ENCODE measurements around the gene PROX1. TPM values are rescaled to one million over a fixed set of nuclear protein-coding genes. Genes with fewer than 3 reads are reported as not detected.

The PROX1 gene
- total RNA-seq, 2 experiments from 2014 or later: 0.10 to 0.12 TPM

GRCh38 chr1:213968146-213968825, 19.5 kb upstream of the PROX1 start:
- CTCF ChIA-PET: no interaction called here
- Mint-ChIP-seq H3K9me3 (no peaks in the 10 kb centered on the region), H3K27ac (no peak overlapping the region), H3K27me3 (ENCODE audit: low read depth) (peaks cover 25% of the 10 kb centered on the region), H3K4me3 (no peak overlapping the region), H3K4me1 (ENCODE audit: low read depth) (no peaks in the 10 kb centered on the region), H3K36me3 (ENCODE audit: low read depth) (no peaks in the 10 kb centered on the region)
- intact Hi-C loops (cut with micrococcal nuclease): no loop called here
- no peak for DNase-seq

DNA sequence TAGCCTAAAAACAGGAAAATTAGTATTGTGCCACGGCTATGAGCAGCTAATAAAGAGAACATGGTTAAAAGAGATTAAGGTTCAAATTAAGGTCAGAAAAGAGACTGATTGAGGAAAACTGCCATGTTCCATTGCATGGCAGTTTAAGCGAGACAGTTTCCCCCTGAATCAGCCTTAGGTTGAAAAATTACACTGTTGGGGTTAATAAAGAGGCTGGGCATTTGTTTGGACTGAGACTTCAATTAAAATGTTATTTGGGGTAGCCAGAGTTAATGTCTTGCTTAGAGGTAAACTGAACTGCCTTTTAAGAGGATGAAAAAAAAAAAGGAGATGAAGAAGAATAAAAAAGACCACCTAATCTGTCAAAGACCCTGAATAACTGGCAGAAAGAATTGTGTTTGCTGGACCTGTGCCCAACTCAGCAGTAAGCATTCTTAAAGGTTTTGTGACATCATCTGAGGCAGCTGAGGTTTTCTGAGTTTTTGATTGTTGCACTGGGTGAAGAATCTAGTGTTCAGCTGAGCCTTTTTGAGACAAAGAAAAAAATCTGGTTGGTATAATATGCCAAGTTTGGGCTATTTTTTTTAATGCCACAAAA, 17.7 kb upstream of the PROX1 start:
- Mint-ChIP-seq H3K27ac (no peak overlapping the region), H3K36me3 (ENCODE audit: low read depth) (no peaks in the 10 kb centered on the region), H3K4me1 (ENCODE audit: low read depth) (no peaks in the 10 kb centered on the region), H3K27me3 (ENCODE audit: low read depth) (peaks cover 25% of the 10 kb centered on the region), H3K9me3 (no peaks in the 10 kb centered on the region), H3K4me3 (no peak overlapping the region)
- no peak for DNase-seq
- CTCF ChIA-PET: no interaction called here
- intact Hi-C loops (cut with micrococcal nuclease): no loop called here

- H3K4me3 Mint-ChIP-seq: no peak overlapping the region
- H3K27ac Mint-ChIP-seq: no peak overlapping the region
- no peaks in the 10 kb centered on the region for H3K9me3 Mint-ChIP-seq
- no peaks in the 10 kb centered on the region for H3K36me3 Mint-ChIP-seq (ENCODE audit: low read depth)
- H3K27me3 Mint-ChIP-seq (ENCODE audit: low read depth): peaks cover 30% of the 10 kb centered on the region
- intact Hi-C loops (cut with micrococcal nuclease): no loop called here
- no peaks in the 10 kb centered on the region for H3K4me1 Mint-ChIP-seq (ENCODE audit: low read depth)
- DNase-seq: no peak
- CTCF ChIA-PET: no interaction called here
These were observed 15.6 kb upstream of the PROX1 start for GRCh38 chr1:213972141-213972540.

GRCh38 chr1:213973129-213973528, 14.6 kb upstream of the PROX1 start:
- CTCF ChIA-PET: no interaction called here
- intact Hi-C loops (cut with micrococcal nuclease): no loop called here
- H3K27ac Mint-ChIP-seq: no peak overlapping the region

GRCh38 chr1:213976665-213977485, 10.9 kb upstream of the PROX1 start:
- H3K4me3 Mint-ChIP-seq: no peak overlapping the region
- no peak overlapping the region for H3K27ac Mint-ChIP-seq
- CTCF ChIA-PET: interaction anchor here (0.7 kb wide), 1 partner anchor 499 kb away, joined by 3 read pairs; no protein-coding TSS in a partner anchor
- H3K27me3 Mint-ChIP-seq (ENCODE audit: low read depth): peaks cover 50% of the 10 kb centered on the region
- peaks cover 14% of the 10 kb centered on the region for H3K4me1 Mint-ChIP-seq (ENCODE audit: low read depth)
- no peak for DNase-seq
- intact Hi-C loops (cut with micrococcal nuclease): no loop called here
- H3K36me3 Mint-ChIP-seq (ENCODE audit: low read depth): peaks cover 3% of the 10 kb centered on the region
- H3K9me3 Mint-ChIP-seq: no peaks in the 10 kb centered on the region

More at GRCh38 chr1:213973129-213973528, 14.6 kb upstream of the PROX1 start:
- Mint-ChIP-seq H3K4me1 (ENCODE audit: low read depth) (peaks cover under 1% of the 10 kb centered on the region), H3K36me3 (ENCODE audit: low read depth) (no peaks in the 10 kb centered on the region), H3K27me3 (ENCODE audit: low read depth) (peaks cover 35% of the 10 kb centered on the region), H3K9me3 (no peaks in the 10 kb centered on the region), H3K4me3 (no peak overlapping the region)
- DNase-seq: no peak

GRCh38 chr1:213977486-213977842, 10.3 kb upstream of the PROX1 start:
- H3K27me3 Mint-ChIP-seq (ENCODE audit: low read depth): peaks cover 56% of the 10 kb centered on the region
- peaks cover 3% of the 10 kb centered on the region for H3K36me3 Mint-ChIP-seq (ENCODE audit: low read depth)
- CTCF ChIA-PET: interaction anchor here (0.7 kb wide), 1 partner anchor 500 kb away, joined by 3 read pairs; no protein-coding TSS in a partner anchor

DNA sequence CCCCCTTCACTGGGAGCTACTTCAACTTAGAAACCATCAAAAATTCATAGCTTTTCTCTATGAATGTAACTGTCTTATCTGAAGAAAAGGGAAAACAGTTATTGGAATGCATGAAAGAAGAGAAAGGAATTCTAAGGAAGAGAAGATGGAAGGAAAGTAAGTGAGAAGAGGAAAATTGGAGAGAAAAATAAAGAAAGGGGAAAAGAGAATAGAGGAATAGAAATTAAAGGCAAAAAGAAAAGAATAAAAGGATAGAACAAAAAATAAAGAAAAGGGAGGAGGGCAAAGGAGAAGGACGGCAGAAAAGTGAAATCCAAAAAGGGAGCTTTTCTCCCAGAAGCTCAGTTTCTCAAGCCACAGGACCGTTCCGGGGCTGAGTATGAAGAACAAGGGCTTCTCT, 9.9 kb upstream of the PROX1 start:
- H3K27ac Mint-ChIP-seq: no peak overlapping the region
- peaks cover 3% of the 10 kb centered on the region for H3K36me3 Mint-ChIP-seq (ENCODE audit: low read depth)
- H3K27me3 Mint-ChIP-seq (ENCODE audit: low read depth): peaks cover 56% of the 10 kb centered on the region
- CTCF ChIA-PET: interaction anchor here (0.7 kb wide), 1 partner anchor 500 kb away, joined by 3 read pairs; no protein-coding TSS in a partner anchor
- DNase-seq: no peak
- no peaks in the 10 kb centered on the region for H3K9me3 Mint-ChIP-seq
- H3K4me3 Mint-ChIP-seq: no peak overlapping the region
- peaks cover 20% of the 10 kb centered on the region for H3K4me1 Mint-ChIP-seq (ENCODE audit: low read depth)
- intact Hi-C loops (cut with micrococcal nuclease): no loop called here

More at GRCh38 chr1:213977486-213977842, 10.3 kb upstream of the PROX1 start:
- H3K27ac Mint-ChIP-seq: no peak overlapping the region
- DNase-seq: no peak
- no peaks in the 10 kb centered on the region for H3K9me3 Mint-ChIP-seq
- H3K4me1 Mint-ChIP-seq (ENCODE audit: low read depth): peaks cover 20% of the 10 kb centered on the region
- H3K4me3 Mint-ChIP-seq: no peak overlapping the region
- intact Hi-C loops (cut with micrococcal nuclease): no loop called here

DNA sequence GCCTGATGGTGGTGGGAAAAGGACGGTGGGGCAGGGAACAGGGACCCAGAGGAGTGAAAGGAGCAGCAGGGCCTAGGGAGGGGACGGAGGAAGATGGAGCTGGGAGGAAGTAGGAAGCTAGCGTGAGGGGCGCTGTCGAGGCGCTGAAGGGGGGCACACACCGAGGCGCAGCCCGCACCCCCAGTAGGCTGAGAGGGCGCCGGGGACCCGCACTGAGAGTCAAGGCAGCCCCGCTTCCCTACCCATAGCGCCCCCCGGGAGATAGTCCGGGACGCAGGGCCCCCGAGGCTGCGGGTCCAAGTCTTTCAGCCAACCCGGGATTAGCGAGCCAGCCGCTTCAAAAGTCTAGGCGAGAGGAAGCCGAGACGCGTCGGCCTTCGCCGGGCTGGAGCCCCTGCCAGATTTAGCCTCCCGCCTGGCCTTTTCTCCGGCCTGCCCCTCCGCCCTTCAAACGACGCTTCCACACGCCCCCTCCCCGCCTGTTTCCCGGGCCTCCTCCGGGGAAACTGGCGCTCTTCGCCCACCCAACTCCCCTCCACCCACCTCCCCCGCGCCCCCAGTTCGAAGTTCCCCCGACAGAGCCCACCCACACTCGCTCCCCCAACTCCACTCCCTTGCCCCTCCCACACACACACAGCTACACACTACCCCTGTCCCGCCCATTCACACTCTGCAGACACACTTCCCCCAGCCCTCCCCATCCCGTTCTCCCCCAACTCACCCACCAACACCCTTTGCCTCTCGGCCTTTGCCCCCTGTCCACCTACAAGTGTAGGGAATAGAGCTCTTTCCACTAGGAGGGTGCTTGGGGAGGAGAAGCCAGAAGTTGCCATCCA, 7.8 kb upstream of the PROX1 start:
- intact Hi-C loops (cut with micrococcal nuclease): loop anchor here (10.0 kb wide), 2 partner anchors 305 to 355 kb away; partner anchors contain the start of gene SMYD2

GRCh38 chr1:213980906-213981305, 6.9 kb upstream of the PROX1 start:
- H3K36me3 Mint-ChIP-seq (ENCODE audit: low read depth): peaks cover 3% of the 10 kb centered on the region
- H3K27ac Mint-ChIP-seq: no peak overlapping the region
- intact Hi-C loops (cut with micrococcal nuclease): loop anchor here (10.0 kb wide), 2 partner anchors 304 to 354 kb away; partner anchors contain the start of gene SMYD2
- peaks cover 36% of the 10 kb centered on the region for H3K4me1 Mint-ChIP-seq (ENCODE audit: low read depth)
- CTCF ChIA-PET: no interaction called here
- no peaks in the 10 kb centered on the region for H3K9me3 Mint-ChIP-seq
- no peak overlapping the region for H3K4me3 Mint-ChIP-seq
- no peak for DNase-seq
- H3K27me3 Mint-ChIP-seq (ENCODE audit: low read depth): peaks cover 74% of the 10 kb centered on the region

More for the DNA sequence above, 7.8 kb upstream of the PROX1 start:
- Mint-ChIP-seq H3K4me3 (no peak overlapping the region), H3K36me3 (ENCODE audit: low read depth) (peaks cover 3% of the 10 kb centered on the region), H3K9me3 (no peaks in the 10 kb centered on the region), H3K4me1 (ENCODE audit: low read depth) (peaks cover 31% of the 10 kb centered on the region), H3K27ac (no peak overlapping the region), H3K27me3 (ENCODE audit: low read depth) (peaks cover 74% of the 10 kb centered on the region)
- no peak for DNase-seq
- CTCF ChIA-PET: no interaction called here

DNA sequence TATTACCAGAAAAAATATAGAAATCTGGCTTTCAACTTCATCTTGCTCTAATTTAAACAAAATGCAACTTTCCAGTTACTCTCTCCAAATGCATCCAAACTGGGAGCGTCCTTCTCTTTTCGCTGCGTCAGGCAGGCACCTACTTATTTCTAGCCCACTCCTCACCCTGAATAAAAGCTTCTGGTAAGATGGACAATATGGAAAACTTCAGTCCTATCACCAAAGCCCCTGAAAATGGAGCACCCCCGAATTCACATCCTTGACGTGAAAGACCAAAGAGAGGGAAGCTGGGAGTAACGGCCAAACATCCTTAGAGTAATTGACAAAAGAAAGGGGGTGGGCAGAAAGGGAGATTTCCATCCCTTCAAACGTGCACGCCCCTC, 5.5 kb upstream of the PROX1 start:
- Mint-ChIP-seq H3K36me3 (ENCODE audit: low read depth) (peaks cover 3% of the 10 kb centered on the region), H3K4me1 (ENCODE audit: low read depth) (peaks cover 48% of the 10 kb centered on the region), H3K4me3 (peak overlapping the region; percentile 5), H3K27ac (no peak overlapping the region), H3K9me3 (no peaks in the 10 kb centered on the region), H3K27me3 (ENCODE audit: low read depth) (peaks cover 79% of the 10 kb centered on the region)
- intact Hi-C loops (cut with micrococcal nuclease): loop anchor here (10.0 kb wide), 2 partner anchors 303 to 353 kb away; partner anchors contain the start of gene SMYD2
- no peak for DNase-seq
- CTCF ChIA-PET: no interaction called here

DNA sequence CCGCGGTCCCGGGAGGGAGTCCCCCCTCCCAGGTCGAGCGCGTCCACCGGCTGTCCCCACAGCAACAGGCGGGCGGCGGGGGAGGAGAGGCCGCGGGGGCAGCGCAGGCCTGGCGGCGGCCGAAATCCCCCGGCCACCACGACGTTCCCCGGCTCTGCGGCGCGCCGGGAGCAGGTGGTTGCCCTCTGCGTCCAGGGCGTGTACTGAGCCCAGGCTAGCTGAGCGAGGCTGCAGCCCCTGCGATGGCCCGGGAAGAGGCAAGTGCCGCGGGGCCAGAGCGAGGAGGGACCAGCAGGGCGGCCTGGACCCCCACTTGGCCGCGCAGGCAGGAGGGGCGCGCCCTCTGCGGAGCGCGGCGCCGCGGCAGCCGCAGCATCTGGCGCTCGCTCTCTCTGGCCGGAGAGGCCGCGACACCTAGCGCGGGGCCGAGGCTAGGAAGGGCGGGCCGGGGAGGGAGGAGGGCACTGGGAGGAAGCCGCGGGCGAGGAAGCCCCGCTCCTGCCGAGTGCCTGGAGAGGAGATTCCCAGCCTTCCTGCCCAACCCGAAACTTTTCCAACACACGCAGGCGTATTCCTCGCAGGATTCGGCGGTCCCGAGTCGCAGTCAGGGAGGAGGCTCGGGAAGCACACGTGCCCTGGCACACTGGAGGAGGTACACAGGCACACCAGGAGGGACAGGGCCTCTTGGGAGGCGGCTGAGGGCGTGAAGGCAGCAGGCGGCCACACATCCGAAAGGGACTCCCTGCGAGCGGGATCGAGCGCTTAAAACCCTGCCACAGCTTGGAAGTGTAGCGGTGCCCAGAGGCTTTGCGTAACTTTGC, 4.9 kb upstream of the PROX1 start:
- no peak overlapping the region for H3K27ac Mint-ChIP-seq
- H3K4me1 Mint-ChIP-seq (ENCODE audit: low read depth): peaks cover 51% of the 10 kb centered on the region
- peaks cover 3% of the 10 kb centered on the region for H3K36me3 Mint-ChIP-seq (ENCODE audit: low read depth)
- H3K4me3 Mint-ChIP-seq: peak overlapping the region; percentile 24
- no peaks in the 10 kb centered on the region for H3K9me3 Mint-ChIP-seq
- peaks cover 78% of the 10 kb centered on the region for H3K27me3 Mint-ChIP-seq (ENCODE audit: low read depth)
- DNase-seq: no peak
- intact Hi-C loops (cut with micrococcal nuclease): loop anchor here (10.0 kb wide), 2 partner anchors 302 to 352 kb away; partner anchors contain the start of gene SMYD2
- CTCF ChIA-PET: no interaction called here

All from activated naive CD4-positive, alpha-beta T cell treated with anti-CD3 and anti-CD28 coated beads for 36 hours (primary cell).